Activated CD4-positive, alpha-beta T cell treated with anti-CD3 and anti-CD28 coated beads, Interleukin-2, Interleukin-6, amounts not matched to agents 100 ng/mL and 50 ng/mL, durations not matched to agents 16 hours and 8 hours (primary cell): ENCODE results near the gene RPS6KA2.
"Not testable (repeated sequence)": the region's sequence is repeated elsewhere in the genome, so short reads cannot be mapped to it uniquely, and the experiment has no call there.

Experiments used
- DNase-seq: peaks from one replicate; pipeline ENCODE4 v3.0.0-alpha.2; 2020

The RPS6KA2 gene

GRCh38 chr6:166588691-166589336 lies 38.2 kb downstream of the RPS6KA2 start:
- DNase-seq, result peak; percentile 8

GRCh38 chr6:166587631-166588413 lies 39.2 kb downstream of the RPS6KA2 start:
- DNase-seq, result no peak

GRCh38 chr6:166586424-166587156 lies 40.5 kb downstream of the RPS6KA2 start, which contains the start of gene RAMACL:
Gene RAMACL (minus strand): TSS chr6:166586678. CDS start chr6:166586477, 201 bp downstream.
- peak; percentile 62 for DNase-seq

GRCh38 chr6:166584853-166585429 lies 42.1 kb downstream of the RPS6KA2 start:
- no peak for DNase-seq

- DNase-seq, result no peak
These were observed 42.9 kb downstream of the RPS6KA2 start for GRCh38 chr6:166584155-166584554.

- no peak for DNase-seq
These were observed 43.7 kb downstream of the RPS6KA2 start for GRCh38 chr6:166583230-166583965.

GRCh38 chr6:166582258-166582657 lies 44.8 kb downstream of the RPS6KA2 start:
- no peak for DNase-seq

- DNase-seq, result not testable (repeated sequence)
These were observed 45.2 kb downstream of the RPS6KA2 start for GRCh38 chr6:166581801-166582200.

GRCh38 chr6:166581091-166581511 lies 46.0 kb downstream of the RPS6KA2 start:
- DNase-seq, result no peak

- DNase-seq, result no peak
These were observed 46.7 kb downstream of the RPS6KA2 start for GRCh38 chr6:166580076-166581050.

- no peak for DNase-seq
These were observed 47.7 kb downstream of the RPS6KA2 start for GRCh38 chr6:166579237-166579850.

GRCh38 chr6:166578536-166579236 lies 48.4 kb downstream of the RPS6KA2 start:
- no peak for DNase-seq

- DNase-seq, result no peak
These were observed 51.8 kb downstream of the RPS6KA2 start for GRCh38 chr6:166575205-166575604.

- DNase-seq, result no peak
These were observed 53.4 kb downstream of the RPS6KA2 start for GRCh38 chr6:166573511-166574216.

GRCh38 chr6:166572370-166573261 lies 54.4 kb downstream of the RPS6KA2 start:
- no peak for DNase-seq

GRCh38 chr6:166570929-166571713 lies 55.9 kb downstream of the RPS6KA2 start:
- no peak for DNase-seq

- DNase-seq, result no peak
These were observed 57.8 kb downstream of the RPS6KA2 start for GRCh38 chr6:166569206-166569605.
